Activated T-cell treated with anti-CD3 and anti-CD28 coated beads, Interleukin-2, amount 50 U/mL, for 4 hours (primary cell): ENCODE measurements around the gene FBLN1. TPM values are rescaled to one million over a fixed set of nuclear protein-coding genes. Genes with fewer than 3 reads are reported as not detected.

Experiments used
- ATAC-seq, 2 donors: fragments of 200-7000 bp; cut with Tn5 transposase; one replicate each; pipeline ENCODE4 v1.10.0; 2021
- DNase-seq: peaks from one replicate; pipeline ENCODE4 v3.0.0-alpha.2; 2020
- H3K27me3 Mint-ChIP-seq: one replicate; pipeline ENCODE4 v1.8.0; 2021; ENCODE audit warnings: low read depth, mixed read lengths
- H3K36me3 Mint-ChIP-seq: one replicate; pipeline ENCODE4 v1.8.0; 2022; ENCODE audit warnings: mixed read lengths; ENCODE audit not compliant: insufficient read depth
- H3K4me1 Mint-ChIP-seq: one replicate; pipeline ENCODE4 v1.8.0; 2021; ENCODE audit warnings: low read depth, mixed read lengths
- H3K4me3 Mint-ChIP-seq: one replicate; pipeline ENCODE4 v1.8.0; 2021; ENCODE audit warnings: mild to moderate bottlenecking, moderate library complexity, mixed read lengths
- H3K9me3 Mint-ChIP-seq: one replicate; pipeline ENCODE4 v1.8.0; 2021; ENCODE audit warnings: mixed read lengths
- total RNA-seq, 3 donors: library from RNA; stranded (reverse); gene quantifications; one replicate each; pipeline ENCODE4 v1.2.1, GENCODE V29; 2021

The FBLN1 gene
- total RNA-seq, 3 donors from 2014 or later: 0.43 to 0.69 (median 0.46) TPM

- ATAC-seq: no peak
- Mint-ChIP-seq H3K4me1 (no peaks in the 10 kb centered on the region), H3K4me3 (no peak overlapping the region), H3K27me3 (peaks cover 51% of the 10 kb centered on the region), H3K36me3 (no peaks in the 10 kb centered on the region), H3K9me3 (no peaks in the 10 kb centered on the region)
- no peak for DNase-seq
Measured at GRCh38 chr22:45628515-45628914, 125.8 kb downstream of the FBLN1 start.

GRCh38 chr22:45629469-45630089, 126.9 kb downstream of the FBLN1 start:
- Mint-ChIP-seq H3K4me3 (no peak overlapping the region), H3K4me1 (no peaks in the 10 kb centered on the region), H3K27me3 (peaks cover 54% of the 10 kb centered on the region), H3K9me3 (no peaks in the 10 kb centered on the region), H3K36me3 (no peaks in the 10 kb centered on the region)
- no peak for ATAC-seq
- no peak for DNase-seq

- no peaks in the 10 kb centered on the region for H3K4me1 Mint-ChIP-seq
- no peaks in the 10 kb centered on the region for H3K9me3 Mint-ChIP-seq
- no peaks in the 10 kb centered on the region for H3K36me3 Mint-ChIP-seq
- ATAC-seq (no peak), DNase-seq (no peak)
- H3K4me3 Mint-ChIP-seq: no peak overlapping the region
- peaks cover 56% of the 10 kb centered on the region for H3K27me3 Mint-ChIP-seq
Measured at GRCh38 chr22:45630436-45630835, 127.8 kb downstream of the FBLN1 start.

GRCh38 chr22:45631140-45631840, 128.6 kb downstream of the FBLN1 start:
- ATAC-seq (no peak), DNase-seq (no peak)
- Mint-ChIP-seq H3K9me3 (no peaks in the 10 kb centered on the region), H3K27me3 (peaks cover 53% of the 10 kb centered on the region), H3K4me3 (no peak overlapping the region), H3K4me1 (no peaks in the 10 kb centered on the region), H3K36me3 (no peaks in the 10 kb centered on the region)

GRCh38 chr22:45631841-45632238, 129.2 kb downstream of the FBLN1 start:
- Mint-ChIP-seq H3K36me3 (no peaks in the 10 kb centered on the region), H3K4me1 (no peaks in the 10 kb centered on the region), H3K27me3 (peaks cover 53% of the 10 kb centered on the region), H3K9me3 (no peaks in the 10 kb centered on the region), H3K4me3 (no peak overlapping the region)
- ATAC-seq (no peak), DNase-seq (no peak)

- H3K4me3 Mint-ChIP-seq: no peak overlapping the region
- peaks cover 55% of the 10 kb centered on the region for H3K27me3 Mint-ChIP-seq
- ATAC-seq (no peak), DNase-seq (no peak)
- no peaks in the 10 kb centered on the region for H3K4me1 Mint-ChIP-seq
- no peaks in the 10 kb centered on the region for H3K36me3 Mint-ChIP-seq
- no peaks in the 10 kb centered on the region for H3K9me3 Mint-ChIP-seq
Measured at GRCh38 chr22:45632791-45633515, 130.3 kb downstream of the FBLN1 start.

GRCh38 chr22:45636683-45637082, 134.0 kb downstream of the FBLN1 start:
- DNase-seq (no peak), ATAC-seq (no peak)
- H3K4me1 Mint-ChIP-seq: peaks cover 3% of the 10 kb centered on the region
- H3K36me3 Mint-ChIP-seq: no peaks in the 10 kb centered on the region
- H3K9me3 Mint-ChIP-seq: no peaks in the 10 kb centered on the region
- H3K27me3 Mint-ChIP-seq: peaks cover 48% of the 10 kb centered on the region
- no peak overlapping the region for H3K4me3 Mint-ChIP-seq

GRCh38 chr22:45638197-45638596, 135.5 kb downstream of the FBLN1 start:
- Mint-ChIP-seq H3K4me3 (no peak overlapping the region), H3K36me3 (no peaks in the 10 kb centered on the region), H3K9me3 (no peaks in the 10 kb centered on the region), H3K27me3 (peaks cover 42% of the 10 kb centered on the region), H3K4me1 (peaks cover 3% of the 10 kb centered on the region)
- ATAC-seq (no peak), DNase-seq (no peak)

- ATAC-seq: no peak
- H3K27me3 Mint-ChIP-seq: peaks cover 38% of the 10 kb centered on the region
- H3K4me3 Mint-ChIP-seq: no peak overlapping the region
- no peak for DNase-seq
- H3K36me3 Mint-ChIP-seq: no peaks in the 10 kb centered on the region
- H3K4me1 Mint-ChIP-seq: peaks cover 3% of the 10 kb centered on the region
- H3K9me3 Mint-ChIP-seq: no peaks in the 10 kb centered on the region
Measured at GRCh38 chr22:45638834-45639746, 136.4 kb downstream of the FBLN1 start.

- no peak overlapping the region for H3K4me3 Mint-ChIP-seq
- no peaks in the 10 kb centered on the region for H3K9me3 Mint-ChIP-seq
- H3K36me3 Mint-ChIP-seq: no peaks in the 10 kb centered on the region
- H3K27me3 Mint-ChIP-seq: peaks cover 44% of the 10 kb centered on the region
- no peak for DNase-seq
- peaks cover 3% of the 10 kb centered on the region for H3K4me1 Mint-ChIP-seq
- no peak for ATAC-seq
Measured at GRCh38 chr22:45639747-45640102, 137.0 kb downstream of the FBLN1 start.

- peaks cover 46% of the 10 kb centered on the region for H3K27me3 Mint-ChIP-seq
- DNase-seq: no peak
- H3K4me3 Mint-ChIP-seq: no peak overlapping the region
- ATAC-seq: no peak
- no peaks in the 10 kb centered on the region for H3K9me3 Mint-ChIP-seq
- peaks cover 3% of the 10 kb centered on the region for H3K4me1 Mint-ChIP-seq
- no peaks in the 10 kb centered on the region for H3K36me3 Mint-ChIP-seq
Measured at GRCh38 chr22:45640291-45640940, 137.7 kb downstream of the FBLN1 start.

- Mint-ChIP-seq H3K4me1 (peaks cover 6% of the 10 kb centered on the region), H3K27me3 (peaks cover 50% of the 10 kb centered on the region), H3K9me3 (no peaks in the 10 kb centered on the region), H3K4me3 (no peak overlapping the region), H3K36me3 (no peaks in the 10 kb centered on the region)
- ATAC-seq: no peak
- no peak for DNase-seq
Measured at GRCh38 chr22:45640941-45641621, 138.4 kb downstream of the FBLN1 start.

- H3K9me3 Mint-ChIP-seq: no peaks in the 10 kb centered on the region
- DNase-seq: no peak
Measured at GRCh38 chr22:45642986-45643385, 140.3 kb downstream of the FBLN1 start.

More at GRCh38 chr22:45642986-45643385, 140.3 kb downstream of the FBLN1 start:
- peaks cover 6% of the 10 kb centered on the region for H3K4me1 Mint-ChIP-seq
- H3K27me3 Mint-ChIP-seq: peaks cover 53% of the 10 kb centered on the region
- H3K4me3 Mint-ChIP-seq: no peak overlapping the region
- H3K36me3 Mint-ChIP-seq: no peaks in the 10 kb centered on the region
- ATAC-seq: no peak
